Hematopoietic multipotent progenitor cell treated with erythropoietin and hydrocortisone succinate and interleukin-3 and kit ligand, for 15 days (in vitro differentiated cells): ENCODE measurements around the gene IGDCC3.

Experiments used
- DNase-seq: peaks from one replicate; pipeline ENCODE4 v3.0.0-alpha.2; 2015; ENCODE audit warnings: low spot score

Gene IGDCC3

GRCh38 chr15:65386886-65387285, 9.1 kb upstream of the IGDCC3 start:
- DNase-seq, result no peak

DNA sequence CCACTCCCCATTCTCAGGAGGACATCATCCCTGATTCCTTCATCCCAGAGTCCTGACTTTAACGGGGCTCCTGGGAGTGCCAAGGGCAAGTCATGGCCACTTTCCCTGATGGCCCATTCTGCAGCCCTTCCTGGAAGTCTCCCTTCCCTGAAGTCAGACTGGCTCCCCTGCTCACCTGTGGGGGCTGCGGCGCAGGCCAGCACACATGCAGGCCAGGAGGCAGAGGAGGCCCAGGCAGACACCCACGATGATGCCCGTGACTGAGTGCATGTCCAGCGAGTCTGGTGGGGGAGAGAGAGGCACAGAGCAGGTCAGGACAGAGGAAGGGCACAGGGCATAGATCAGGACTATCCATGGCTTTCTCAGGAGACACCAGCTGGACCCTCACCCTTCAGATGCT, 8.6 kb upstream of the IGDCC3 start:
- no peak for DNase-seq

DNA sequence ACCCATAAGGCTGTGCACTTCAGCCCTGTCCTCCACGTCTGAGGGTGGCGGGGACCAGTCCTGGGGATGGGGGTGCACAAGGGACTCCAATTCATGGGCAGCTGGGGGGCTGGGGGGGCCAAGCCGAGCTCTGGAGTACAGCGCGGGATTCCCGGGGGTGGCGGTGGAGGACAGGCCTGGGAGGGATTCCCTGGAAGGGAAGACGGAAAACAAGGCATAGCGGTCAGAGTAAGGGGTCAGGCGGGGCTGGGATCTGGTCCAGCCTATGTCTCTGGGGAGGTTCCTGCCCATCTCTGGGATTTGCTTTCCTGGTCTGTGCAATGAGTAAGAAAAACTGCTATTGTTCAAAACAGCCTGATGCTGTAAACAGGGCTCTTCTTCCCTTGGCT, 8.1 kb upstream of the IGDCC3 start:
- DNase-seq, result no peak

DNA sequence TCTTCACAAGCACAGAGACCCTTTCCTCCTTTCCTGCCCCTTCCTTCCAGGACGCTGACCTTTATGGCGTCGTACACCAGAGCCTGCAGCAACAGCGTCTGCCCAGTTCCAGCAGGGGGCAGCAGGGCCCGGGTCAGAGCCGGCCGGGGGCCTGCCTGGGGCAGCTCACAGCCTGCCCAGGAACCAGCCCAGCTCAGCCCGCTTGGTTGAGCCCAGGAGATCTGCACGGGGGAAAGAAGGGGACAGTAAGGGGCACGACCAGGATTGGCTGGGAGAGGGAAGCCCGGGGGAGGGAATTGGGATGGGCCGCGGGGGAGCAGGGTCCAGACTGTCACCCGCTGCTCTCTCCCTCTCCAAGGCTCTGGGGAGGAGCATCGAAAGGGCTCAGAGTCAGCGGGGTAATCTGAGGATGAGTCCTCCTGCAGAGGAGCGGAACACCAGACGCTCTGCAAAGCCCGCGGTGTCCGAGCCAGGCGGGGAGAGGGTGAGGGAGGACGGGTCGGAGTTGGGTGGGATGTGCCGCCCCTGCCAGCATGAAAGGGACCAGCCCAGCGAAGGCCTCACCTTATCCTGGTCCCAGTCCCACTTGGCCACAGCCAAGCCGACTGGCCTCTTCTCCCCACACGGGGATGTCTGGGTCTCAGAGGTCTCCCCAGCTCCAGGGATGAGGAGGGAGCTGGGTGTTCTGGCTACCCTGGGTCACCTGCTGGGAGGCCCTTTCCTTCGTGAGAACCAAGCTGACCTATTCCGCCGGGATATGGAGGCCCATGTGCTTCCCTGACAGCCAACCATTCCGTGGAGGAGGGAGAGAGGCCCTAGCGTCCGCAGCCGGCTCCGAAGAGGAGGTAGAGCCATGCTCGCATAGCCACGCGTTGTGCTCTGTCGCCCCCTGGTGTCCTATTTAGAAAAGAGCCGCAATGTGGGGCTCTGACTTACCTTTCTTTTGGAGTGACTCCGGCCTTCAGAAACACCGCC, 7.4 kb upstream of the IGDCC3 start:
- peak; percentile 79 for DNase-seq

DNA sequence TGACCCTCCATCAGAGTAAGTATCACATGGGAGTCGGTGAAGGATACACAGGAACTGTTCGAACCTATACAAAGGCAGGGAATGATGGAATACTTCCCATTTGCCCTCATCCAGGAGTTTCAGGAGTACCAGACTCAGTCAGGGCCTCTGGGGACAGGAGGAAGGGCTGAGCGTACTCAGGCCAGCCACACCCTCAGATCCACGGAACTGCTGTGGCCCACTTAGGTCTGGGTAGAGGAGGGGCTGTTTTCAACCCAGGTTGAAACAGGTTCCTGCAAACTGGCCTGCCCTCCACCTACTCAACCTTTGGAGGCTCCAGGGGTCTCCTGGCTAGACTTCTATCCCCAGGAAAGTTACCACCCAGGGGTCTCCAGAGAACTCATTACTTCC, 6.7 kb upstream of the IGDCC3 start:
- DNase-seq, result no peak

DNA sequence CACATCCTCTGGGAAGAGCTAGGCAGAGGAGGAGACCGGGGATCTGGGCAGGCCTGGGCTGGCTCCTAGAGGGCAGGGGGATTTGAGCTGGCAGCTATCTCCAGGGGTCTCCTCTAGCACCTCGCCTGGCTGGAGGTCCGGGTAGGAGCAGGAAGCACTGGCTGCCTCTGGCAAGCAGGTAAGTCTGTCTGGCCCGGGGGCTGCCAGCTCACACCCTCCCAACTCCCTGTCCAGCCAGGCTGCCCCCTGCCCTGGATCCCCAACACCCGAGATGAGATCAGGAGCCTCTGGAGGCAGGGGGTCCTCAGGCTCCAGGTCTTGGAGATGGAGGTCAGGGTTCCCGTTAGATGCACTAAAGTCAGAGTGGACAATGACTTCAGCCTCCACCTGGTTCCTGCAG, 6.2 kb upstream of the IGDCC3 start:
- no peak for DNase-seq

DNA sequence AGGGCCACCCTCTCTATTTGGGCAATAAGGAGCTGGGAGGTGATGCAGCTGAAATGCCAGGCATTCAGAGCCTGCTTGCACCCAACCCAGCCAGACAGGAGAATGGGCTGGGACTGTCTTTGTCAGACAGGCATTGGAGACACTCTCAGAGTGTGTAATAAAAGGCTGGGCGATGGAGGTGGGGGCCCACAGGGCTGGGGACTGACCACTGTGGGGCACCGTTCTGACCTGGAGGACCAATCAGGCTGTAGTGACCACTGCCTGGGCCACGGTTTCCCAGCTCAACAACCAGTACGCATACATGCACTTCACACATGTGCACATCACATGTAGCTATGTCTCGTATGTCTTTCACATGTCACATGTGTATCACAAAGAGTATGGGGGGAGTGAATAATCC, 5.7 kb upstream of the IGDCC3 start:
- DNase-seq, result no peak

DNA sequence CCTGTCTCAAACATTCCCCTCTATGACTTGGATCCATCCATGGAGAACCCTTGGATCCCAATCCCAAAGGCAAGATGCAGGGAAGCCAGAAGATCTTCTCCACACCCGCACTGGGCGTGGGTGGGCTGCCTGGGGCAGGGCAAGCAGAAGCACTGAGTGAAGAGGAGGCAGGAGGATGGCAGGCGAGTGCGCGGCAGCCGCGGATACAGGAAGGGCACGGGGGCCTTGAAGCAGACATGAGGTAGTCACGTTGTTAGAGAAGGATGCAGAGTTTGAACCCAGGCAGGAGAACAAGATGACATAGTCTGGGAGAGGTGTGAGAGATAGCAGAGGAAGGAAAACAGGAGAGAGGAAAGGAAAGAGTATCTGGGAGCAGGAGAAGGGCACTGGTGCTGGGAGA, 5.1 kb upstream of the IGDCC3 start:
- no peak for DNase-seq

GRCh38 chr15:65382146-65382491, 4.3 kb upstream of the IGDCC3 start:
- DNase-seq, result no peak

GRCh38 chr15:65381445-65382145, 3.8 kb upstream of the IGDCC3 start:
- no peak for DNase-seq

- DNase-seq, result no peak
These were observed 2.2 kb upstream of the IGDCC3 start for GRCh38 chr15:65379986-65380385.

DNA sequence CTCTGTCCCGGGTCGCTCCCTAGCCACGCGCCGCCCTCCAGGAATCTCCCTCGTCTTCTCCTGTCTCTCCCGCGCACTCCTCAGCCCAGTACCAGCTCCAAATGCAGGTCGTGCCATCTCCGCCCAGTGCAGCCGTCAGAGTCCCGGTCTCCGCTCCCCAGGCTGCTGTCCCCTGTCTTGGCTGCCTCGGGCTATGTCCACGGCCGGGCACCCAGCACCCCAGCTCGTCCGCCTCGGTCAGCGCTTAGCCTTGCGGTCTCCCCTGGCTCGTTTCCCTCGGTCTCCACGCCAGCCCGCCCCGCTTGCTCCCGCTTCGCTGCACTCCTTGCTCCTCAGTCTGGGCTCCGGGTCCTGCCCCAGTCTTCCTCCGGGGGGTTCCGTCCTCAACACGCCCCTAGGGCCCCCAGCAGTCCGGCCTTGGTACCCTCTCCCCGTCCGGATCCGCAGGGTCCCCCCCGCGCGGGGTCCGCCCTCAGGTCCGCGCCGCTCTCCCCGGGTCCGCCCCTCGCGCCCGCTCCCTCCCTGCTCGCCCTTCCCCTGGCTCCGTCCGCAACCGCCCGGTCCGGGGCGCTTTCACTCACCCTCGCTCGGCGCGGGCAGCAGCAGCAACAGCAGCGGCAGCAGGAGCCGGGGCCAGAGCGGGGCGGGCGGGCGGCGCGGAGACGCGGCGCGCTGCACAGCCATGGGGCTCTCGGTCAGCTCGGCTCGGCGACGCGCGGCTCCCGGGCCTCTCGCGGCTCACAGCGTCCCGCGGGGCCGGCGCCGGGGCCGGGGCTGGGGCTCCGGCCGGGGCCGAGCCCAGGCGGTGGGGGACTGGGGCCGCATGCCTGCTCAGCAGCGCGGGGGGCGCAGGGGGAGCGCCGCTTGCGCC, 462 bp downstream of the IGDCC3 start:
- DNase-seq, result no peak

DNA sequence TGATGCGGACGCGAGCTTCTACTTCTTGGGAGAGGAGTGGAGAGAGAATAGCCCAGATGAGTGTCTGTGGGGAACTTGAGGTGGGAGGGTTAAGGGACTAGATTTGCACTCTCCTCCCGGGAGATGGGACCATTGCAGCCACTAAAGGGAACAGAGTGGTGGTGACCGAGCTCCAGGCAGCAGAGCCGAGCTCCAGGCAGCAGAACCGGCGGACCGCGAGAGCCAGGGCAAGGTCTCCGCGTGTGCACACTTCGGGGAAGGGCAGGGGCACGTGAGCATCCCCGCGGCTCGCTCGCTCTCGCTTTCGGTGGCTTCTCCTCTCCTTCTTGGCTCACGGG, 1.1 kb downstream of the IGDCC3 start:
- DNase-seq, result no peak

DNA sequence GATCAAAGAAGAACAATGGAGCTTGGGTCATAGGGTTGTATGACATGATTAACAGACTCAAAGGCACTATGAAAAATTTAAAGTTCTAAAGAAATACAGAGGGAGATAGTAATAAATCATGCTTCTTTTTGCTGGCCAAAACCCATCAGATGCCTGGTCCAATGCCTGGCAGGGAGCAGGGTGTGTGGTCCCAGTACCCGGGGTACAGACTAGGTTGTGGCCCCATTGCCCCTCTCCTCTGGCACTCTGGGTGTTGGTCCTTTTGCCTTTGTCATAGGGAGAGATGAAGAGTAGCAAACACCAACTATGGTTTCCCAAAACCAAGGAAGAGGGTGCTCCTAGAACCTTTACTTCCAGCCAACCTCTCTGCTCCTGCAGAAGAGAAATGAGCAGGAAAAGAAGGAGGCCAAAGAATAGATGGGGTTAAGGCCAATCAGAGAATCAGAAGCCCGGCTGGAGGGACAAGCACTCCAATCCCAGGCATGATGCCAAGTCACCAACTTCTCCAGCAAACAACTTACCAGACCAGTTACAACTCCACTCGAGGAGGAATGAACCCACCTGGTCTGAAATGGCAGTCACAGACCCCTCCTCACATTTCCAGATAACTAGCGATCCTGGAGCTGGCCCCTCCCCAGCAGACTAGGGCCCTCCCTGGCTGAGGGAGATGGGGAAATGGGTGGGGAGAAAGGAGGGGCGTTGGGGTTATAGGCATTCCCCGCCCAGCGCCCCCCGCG, 1.8 kb downstream of the IGDCC3 start:
- DNase-seq, result no peak

- DNase-seq, result no peak
These were observed 2.9 kb downstream of the IGDCC3 start for GRCh38 chr15:65374821-65375401.

GRCh38 chr15:65374334-65374733, 3.5 kb downstream of the IGDCC3 start:
- no peak for DNase-seq

DNA sequence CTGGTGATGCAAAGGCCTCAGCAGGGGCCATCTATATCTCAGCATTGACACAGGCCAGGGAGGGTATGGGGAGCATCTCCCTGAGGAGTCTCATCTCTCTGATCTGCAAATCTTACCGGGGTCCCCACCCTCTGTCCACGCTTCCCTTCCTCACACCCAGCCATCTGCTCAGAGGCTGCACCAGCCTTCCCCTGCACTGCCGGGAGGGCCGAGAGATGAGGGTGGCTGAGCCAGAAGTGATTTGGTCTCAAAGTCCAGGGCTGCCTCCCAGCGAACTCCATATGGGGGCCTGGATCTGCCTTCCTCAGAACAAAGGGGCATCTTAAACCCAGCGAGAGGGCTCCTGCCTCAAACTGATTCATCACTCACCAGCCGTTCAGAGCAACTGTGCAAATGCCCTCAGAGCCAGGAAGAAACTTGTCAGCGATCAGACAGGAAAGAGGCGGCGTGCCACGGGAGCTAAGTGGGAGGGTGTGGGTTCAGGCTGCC, 4.6 kb downstream of the IGDCC3 start:
- no peak for DNase-seq

- no peak for DNase-seq
These were observed 5.1 kb downstream of the IGDCC3 start for GRCh38 chr15:65372787-65373067.

DNA sequence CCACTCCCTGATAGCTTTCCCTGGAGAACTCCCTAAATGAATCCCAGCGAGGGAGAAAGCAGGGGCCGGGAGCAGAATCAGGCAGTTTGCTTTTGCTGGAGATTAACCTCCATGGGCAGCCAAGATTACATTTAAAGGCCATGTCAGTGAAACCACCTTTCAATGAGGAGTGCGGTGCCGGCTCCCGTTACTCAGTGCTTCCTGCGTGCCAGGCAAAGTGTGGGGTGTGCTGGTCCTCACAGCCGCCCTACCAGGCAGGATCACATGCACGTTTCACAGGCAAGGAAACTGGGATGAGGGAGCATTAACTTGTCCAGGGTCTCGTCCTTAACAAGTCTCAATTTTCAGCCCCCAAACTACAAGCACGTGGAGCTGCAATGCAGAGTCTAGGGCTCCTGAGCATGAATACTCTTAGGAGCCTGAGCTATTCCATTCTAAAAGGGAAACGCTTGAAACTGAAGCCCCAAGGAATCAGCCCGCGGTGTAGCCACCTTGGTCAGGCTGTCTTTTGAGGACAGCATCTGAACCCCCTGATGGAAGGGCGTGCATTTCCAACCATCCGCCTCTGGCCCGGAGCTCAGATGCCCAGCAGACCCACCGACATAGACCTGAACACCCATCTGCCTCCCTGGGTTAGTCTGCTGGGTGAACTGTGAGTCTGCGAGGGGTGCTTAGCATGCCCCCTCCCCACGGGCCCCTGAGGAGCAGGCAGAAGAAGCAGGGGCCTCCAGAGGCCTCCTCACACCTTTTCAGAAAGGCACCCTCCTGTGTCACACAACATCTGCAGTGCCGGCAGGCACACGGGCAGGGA, 5.6 kb downstream of the IGDCC3 start:
- no peak for DNase-seq

DNA sequence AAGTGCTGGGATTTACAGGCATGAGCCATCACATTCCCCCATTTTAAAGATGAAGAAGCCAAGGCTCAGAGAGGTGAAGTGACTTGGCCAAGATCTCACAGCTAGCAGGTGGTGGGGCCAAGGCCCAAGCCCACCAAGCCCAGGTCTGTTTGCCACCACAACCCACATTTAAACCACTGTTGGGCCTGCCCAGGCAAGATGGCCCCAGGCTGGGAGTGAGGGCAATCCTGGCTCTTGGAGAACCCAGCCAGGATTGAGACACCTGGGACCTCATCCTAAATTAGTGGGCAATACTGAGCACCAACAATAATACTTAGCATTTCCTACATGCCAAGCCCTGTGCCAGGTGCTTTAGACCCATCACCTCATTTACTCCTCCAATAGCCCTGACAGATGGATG, 6.9 kb downstream of the IGDCC3 start:
- no peak for DNase-seq

- DNase-seq, result no peak
These were observed 8.2 kb downstream of the IGDCC3 start for GRCh38 chr15:65369651-65370050.
